OCI-LY7 (cell line): ENCODE data around the gene PTX4.

ENCODE experiments used
- CTCF ChIP-seq: fragments of 200-600 bp; sonication (generic); conservative IDR thresholded peaks from 2 replicates; pipeline ENCODE4 v1.5.1; 2014; ENCODE audit warnings: mild to moderate bottlenecking, antibody characterized with exemption, low read length, moderate library complexity, mixed read lengths
- EZH2phosphoT487 ChIP-seq: fragments of 200-600 bp; sonication (generic); IDR thresholded peaks from 2 replicates; pipeline ENCODE4 v1.6.1; 2018; ENCODE audit warnings: low read depth, borderline replicate concordance, mild to moderate bottlenecking, mixed run types, antibody characterized with exemption, low read length, moderate library complexity, mixed read lengths

GRCh38 chr16:1444730-1445517 is 43.8 kb downstream of the PTX4 start:
- TF ChIP-seq CTCF (no peak), EZH2phosphoT487 (no peak)
